ENCODE results near the gene PDE2A. TPM values are rescaled to one million over a fixed set of nuclear protein-coding genes. Genes with fewer than 3 reads are reported as not detected.

Gene PDE2A
- total and polyA plus RNA-seq, 11 donors, result 16.8 to 53.7 (median 23.7) TPM

DNA sequence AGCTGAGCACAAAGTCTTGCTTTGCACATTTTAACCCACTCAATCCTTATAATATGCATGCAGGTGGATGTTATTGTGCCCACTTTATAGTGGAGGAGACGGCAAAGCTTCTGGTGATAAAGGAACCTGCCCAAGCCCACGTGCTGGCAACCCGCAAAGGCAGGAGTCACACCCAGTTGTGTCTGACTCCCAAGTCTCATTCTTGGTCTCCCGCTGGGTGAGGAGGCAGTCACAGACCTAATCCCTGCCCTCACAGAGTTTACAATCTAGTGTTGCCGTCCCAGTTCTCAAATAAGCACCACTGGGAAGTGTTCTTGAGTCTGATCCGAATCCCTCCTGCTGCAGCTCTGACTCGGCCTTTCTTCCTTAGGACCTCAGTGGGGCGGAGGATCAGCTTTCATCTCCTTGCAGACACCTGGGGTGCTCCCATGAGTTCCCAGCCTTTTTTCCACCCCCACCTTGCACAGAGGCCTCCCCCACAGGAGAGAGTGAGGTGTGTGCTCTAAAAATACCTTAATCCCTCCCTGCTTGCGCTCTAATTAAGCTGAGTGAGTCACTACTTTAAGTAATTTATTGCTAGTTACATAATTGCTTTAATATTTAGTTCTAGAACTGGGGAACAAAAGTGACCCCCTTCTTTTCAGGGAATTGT lies 15.1 kb downstream of the PDE2A start:
- peaks cover 0 to 5% (median 0%) of the 10 kb centered on the region in 9 donors for H3K27me3 ChIP-seq
- no peaks in the 10 kb centered on the region for H3K9me3 ChIP-seq
- H3K27ac ChIP-seq, result no peak overlapping the region
- DNase-seq (no peak), ATAC-seq (no peak)
- H3K36me3 ChIP-seq, result no peaks in the 10 kb centered on the region
- intact Hi-C loops (cut with DNase I), result no loop called here
- no peaks in the 10 kb centered on the region for H3K4me1 ChIP-seq
- H3K4me3 ChIP-seq, result no peak overlapping the region
- TF ChIP-seq, protein P1, sequence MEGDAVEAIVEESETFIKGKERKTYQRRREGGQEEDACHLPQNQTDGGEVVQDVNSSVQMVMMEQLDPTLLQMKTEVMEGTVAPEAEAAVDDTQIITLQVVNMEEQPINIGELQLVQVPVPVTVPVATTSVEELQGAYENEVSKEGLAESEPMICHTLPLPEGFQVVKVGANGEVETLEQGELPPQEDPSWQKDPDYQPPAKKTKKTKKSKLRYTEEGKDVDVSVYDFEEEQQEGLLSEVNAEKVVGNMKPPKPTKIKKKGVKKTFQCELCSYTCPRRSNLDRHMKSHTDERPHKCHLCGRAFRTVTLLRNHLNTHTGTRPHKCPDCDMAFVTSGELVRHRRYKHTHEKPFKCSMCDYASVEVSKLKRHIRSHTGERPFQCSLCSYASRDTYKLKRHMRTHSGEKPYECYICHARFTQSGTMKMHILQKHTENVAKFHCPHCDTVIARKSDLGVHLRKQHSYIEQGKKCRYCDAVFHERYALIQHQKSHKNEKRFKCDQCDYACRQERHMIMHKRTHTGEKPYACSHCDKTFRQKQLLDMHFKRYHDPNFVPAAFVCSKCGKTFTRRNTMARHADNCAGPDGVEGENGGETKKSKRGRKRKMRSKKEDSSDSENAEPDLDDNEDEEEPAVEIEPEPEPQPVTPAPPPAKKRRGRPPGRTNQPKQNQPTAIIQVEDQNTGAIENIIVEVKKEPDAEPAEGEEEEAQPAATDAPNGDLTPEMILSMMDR (IDR thresholded peaks at IDR 0.05), result no peak
- no peak for TF ChIP-seq POLR2A (IDR thresholded peaks at IDR 0.05)
- WGBS, 4 donors, result 78 to 86% (median 81%) methylated on average over 9 of the region's 9 CpGs

DNA sequence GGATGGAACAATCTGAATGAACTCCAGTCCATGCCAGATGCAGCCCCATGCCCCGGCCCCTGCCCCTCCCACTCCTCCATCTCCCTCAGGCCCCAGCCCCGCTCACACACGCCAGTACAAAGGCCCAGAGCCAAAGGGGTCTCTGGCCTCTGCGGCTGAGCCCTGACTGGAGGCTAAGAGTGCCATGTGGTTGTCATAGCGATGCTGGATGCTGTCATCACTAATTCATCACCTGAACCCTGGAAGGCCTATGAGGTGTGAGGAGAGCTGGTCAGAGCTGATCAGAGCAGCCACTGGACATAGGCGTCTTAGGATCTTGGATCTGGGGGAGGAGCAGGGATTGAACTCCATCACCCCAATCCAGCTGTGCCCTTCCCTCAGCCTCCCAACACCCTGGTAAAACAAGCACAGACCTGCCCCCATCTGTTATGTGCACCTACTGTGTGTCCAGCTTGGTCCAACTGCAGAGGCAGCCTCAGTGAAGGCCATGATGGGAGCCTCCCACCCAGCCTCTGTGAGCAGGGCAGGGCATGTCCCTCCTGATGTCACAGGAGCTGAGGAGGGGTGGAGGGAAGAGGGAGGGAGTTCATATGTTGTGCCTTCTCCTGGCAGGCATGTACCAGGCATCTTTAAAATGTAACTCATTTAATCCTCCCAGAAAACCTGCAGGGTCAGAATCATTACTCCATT lies 16.7 kb downstream of the PDE2A start:
- no peak overlapping the region for H3K27ac ChIP-seq
- DNase-seq, result no peak
- intact Hi-C loops (cut with DNase I), result no loop called here
- WGBS, 4 donors, result 69 to 80% (median 75%) methylated on average over 6 of the region's 6 CpGs
- H3K27me3 ChIP-seq, result no peaks in the 10 kb centered on the region
- H3K4me3 ChIP-seq, result no peak overlapping the region
- no peaks in the 10 kb centered on the region for H3K36me3 ChIP-seq
- H3K9me3 ChIP-seq, result no peaks in the 10 kb centered on the region
- TF ChIP-seq, protein P1 (IDR thresholded peaks at IDR 0.05), result no peak
- no peak for TF ChIP-seq POLR2A (IDR thresholded peaks at IDR 0.05)
- no peak for ATAC-seq
- H3K4me1 ChIP-seq, result no peaks in the 10 kb centered on the region

DNA sequence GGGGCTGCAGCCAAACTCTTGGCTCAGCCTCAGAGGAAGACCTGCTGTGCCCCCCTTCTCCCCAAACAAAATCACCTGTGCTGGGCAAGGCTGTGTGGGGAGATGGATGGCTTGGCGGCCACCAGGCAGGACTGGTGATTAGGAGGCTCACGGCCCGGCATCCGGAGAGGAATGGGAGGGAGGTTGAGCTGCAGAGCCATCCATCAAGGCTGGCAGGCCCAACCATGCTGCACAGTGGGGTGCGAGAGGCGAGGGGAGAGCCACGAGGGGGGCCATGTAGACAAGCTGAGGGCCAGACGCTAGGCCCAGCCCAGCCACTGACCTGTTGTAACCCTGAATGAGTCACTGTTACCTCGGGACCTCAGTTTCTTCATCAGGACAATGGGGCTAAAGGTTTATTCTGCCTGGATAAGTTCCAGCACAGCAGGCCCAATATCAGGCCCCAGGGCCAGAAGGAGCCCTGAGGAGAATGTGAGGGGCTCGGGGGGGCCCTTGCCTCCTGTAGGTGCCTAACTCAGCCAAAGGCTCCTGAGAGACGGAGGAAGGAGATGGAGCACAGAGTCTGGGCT lies 18.2 kb downstream of the PDE2A start:
- no peaks in the 10 kb centered on the region for H3K4me1 ChIP-seq
- DNase-seq (no peak), ATAC-seq (no peak)
- no peaks in the 10 kb centered on the region for H3K9me3 ChIP-seq
- H3K27ac ChIP-seq, result no peak overlapping the region
- TF ChIP-seq, protein P1 (IDR thresholded peaks at IDR 0.05), result no peak
- TF ChIP-seq POLR2A (IDR thresholded peaks at IDR 0.05), result no peak
- intact Hi-C loops (cut with DNase I), result no loop called here
- no peak overlapping the region for H3K4me3 ChIP-seq
- H3K36me3 ChIP-seq, result no peaks in the 10 kb centered on the region
- 76 to 80% (median 78%) methylated on average over 8 to 11 of the region's 11 CpGs for WGBS, 4 donors
- no peaks in the 10 kb centered on the region for H3K27me3 ChIP-seq

DNA sequence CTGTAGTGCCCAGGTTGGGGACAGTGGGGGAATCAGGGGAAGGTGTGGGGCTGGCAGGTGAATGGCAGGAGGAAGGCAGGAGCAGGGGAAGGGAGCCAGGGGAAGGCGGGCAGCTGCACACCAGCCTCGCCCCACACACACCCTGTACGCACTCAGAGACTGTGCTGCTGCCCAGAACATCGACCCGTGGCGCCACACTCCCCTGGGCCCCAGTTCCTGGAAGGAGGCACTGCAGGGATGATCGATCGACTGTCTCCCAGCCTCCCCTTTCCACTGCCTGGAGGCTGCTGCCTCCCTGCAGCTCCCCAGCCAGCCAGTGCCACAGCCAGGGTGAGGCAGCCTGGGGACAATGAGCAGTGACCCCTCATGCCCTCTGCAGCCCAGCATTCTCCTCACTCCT lies 19.2 kb downstream of the PDE2A start:
- no peak overlapping the region for H3K4me3 ChIP-seq
- H3K27me3 ChIP-seq, result no peaks in the 10 kb centered on the region
- no peak for DNase-seq
- ATAC-seq, result no peak
- 80 to 100% (median 88%) methylated on average over 2 to 8 of the region's 8 CpGs for WGBS, 4 donors
- no peaks in the 10 kb centered on the region for H3K4me1 ChIP-seq
- H3K9me3 ChIP-seq, result no peaks in the 10 kb centered on the region
- H3K36me3 ChIP-seq, result no peaks in the 10 kb centered on the region
- intact Hi-C loops (cut with DNase I), result no loop called here
- TF ChIP-seq, protein P1 (IDR thresholded peaks at IDR 0.05), result no peak
- no peak for TF ChIP-seq POLR2A (IDR thresholded peaks at IDR 0.05)
- H3K27ac ChIP-seq, result no peak overlapping the region

Data from heart left ventricle (tissue), 16 donors.